GM12892 (cell line): ENCODE results near the gene SUGCT.

Experiments
- POLR2A ChIP-seq: IDR thresholded peaks from 2 replicates; pipeline ENCODE4 v1.6.1; 2011; ENCODE audit warnings: low read depth, low read length, control low read depth
- POLR2AphosphoS5 ChIP-seq: IDR thresholded peaks from 2 replicates; pipeline ENCODE4 v1.6.1; 2011; ENCODE audit warnings: low read depth, low read length, control low read depth
- TAF1 ChIP-seq: IDR thresholded peaks from 2 replicates; pipeline ENCODE4 v1.6.1; 2011; ENCODE audit warnings: low read depth, mild to moderate bottlenecking, control low read depth, low read length, borderline replicate concordance

DNA sequence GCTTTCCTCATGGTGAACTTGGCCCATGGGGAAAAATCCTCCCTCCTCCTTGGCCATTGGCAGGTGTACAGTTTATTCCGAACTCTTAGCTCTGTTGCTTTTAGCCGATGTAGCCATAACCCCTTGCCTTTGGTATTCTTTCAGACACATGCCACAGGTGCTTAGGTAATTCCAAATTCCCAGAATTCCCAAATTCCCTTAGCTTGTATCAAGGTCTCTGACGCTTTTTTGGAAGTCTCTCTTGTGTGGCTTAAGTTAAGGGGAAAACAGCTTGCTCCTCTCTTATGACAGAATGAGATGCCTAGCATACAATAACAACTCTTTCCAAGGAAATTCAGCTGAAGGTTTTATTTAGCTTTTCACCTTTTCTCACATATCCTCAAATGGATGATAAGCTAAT, 68.0 kb downstream of the SUGCT start:
- no peak for TF ChIP-seq POLR2A
- TF ChIP-seq TAF1: no peak
- TF ChIP-seq POLR2AphosphoS5: no peak
